ENCODE results near the gene A4GALT. TPM values are rescaled to one million over a fixed set of nuclear protein-coding genes. Genes with fewer than 3 reads are reported as not detected.

The A4GALT gene
- total RNA-seq, 6 donors from 2014 or later: 7.7 to 30.0 (median 16.1) TPM

GRCh38 chr22:42691440-42691839, 29.2 kb downstream of the A4GALT start:
- Histone ChIP-seq H3K27me3 (no peaks in the 10 kb centered on the region), H3K9me3 (no peaks in the 10 kb centered on the region), H3K36me3 (peaks cover 0 to 20% (median 4%) of the 10 kb centered on the region in 4 donors), H3K4me3 (no peak overlapping the region), H3K4me1 (peaks cover 20 to 27% (median 26%) of the 10 kb centered on the region in 4 donors), H3K27ac (peak overlapping the region in 2 of 4 donors; percentile 15 to 32)
- no peak for TF ChIP-seq CTCF (IDR thresholded peaks at IDR 0.05)
- no peak for TF ChIP-seq POLR2A (IDR thresholded peaks at IDR 0.05)
- TF ChIP-seq EP300 (IDR thresholded peaks at IDR 0.05): no peak
- TF ChIP-seq POLR2AphosphoS5 (IDR thresholded peaks at IDR 0.05): no peak
- DNase-seq (no peak), ATAC-seq (ENCODE audit: low FRiP score in 2 of 2) (no peak)
- 82 to 85% methylated on average over 10 of the region's 10 CpGs for WGBS, 2 donors

DNA sequence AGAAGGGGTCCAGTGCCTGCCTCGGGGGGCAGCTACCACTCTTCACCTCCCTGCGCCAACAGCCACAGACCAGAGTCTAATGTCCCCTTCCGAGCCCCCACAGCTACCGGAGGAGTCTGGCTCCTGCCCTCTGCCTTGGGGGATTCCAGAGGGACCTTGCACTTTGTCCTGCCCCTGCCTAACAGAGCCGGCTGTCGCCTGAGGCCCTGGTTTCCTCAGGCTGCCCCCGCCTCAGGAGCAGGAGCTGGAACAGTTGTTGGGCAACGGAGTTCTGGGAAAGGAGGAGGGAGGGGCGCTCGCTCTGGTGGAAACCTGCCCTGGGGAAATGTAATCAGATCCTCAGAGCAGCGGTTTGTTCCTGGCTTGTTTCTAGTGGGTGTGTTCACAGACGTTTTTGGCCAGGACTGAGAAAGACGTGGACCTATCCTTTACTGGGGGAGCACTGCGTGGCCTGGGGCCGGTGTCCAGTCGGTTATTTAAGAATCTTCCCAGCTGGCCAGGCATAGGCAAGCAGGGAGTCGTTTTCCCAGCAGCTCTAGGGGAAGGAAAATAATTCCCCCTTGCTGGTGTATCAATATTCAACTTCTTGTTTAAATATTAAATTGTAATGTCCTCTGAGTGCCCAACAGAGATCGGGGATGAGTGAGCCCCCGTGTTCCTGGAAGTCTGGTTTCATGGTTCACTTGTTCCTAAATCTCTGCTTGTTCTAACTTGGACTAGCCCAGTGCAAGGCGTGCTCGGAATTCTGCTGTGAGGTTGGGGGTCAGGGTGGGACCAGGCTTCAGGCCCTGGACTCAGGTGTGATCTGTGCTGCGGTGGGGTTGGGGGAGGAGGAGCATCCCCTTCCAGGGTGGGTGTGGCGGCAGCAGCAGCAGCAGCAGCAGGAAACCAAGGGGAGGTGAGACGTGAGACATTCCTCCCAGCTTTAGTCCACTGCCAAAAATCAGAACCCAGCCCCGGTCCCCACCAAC, 32.1 kb downstream of the A4GALT start:
- ATAC-seq (ENCODE audit: low FRiP score in 2 of 2): peak; percentile 75 to 93
- TF ChIP-seq CTCF (IDR thresholded peaks at IDR 0.05) (no peak), POLR2AphosphoS5 (IDR thresholded peaks at IDR 0.05) (peak; percentile 90 to 95), POLR2A (IDR thresholded peaks at IDR 0.05) (peak in 2 of 4 donors; percentile 28 to 30), EP300 (IDR thresholded peaks at IDR 0.05) (peak; percentile 73 to 96 (median 84))
- H3K36me3 ChIP-seq: peaks cover 0 to 20% (median 4%) of the 10 kb centered on the region in 4 donors

DNA sequence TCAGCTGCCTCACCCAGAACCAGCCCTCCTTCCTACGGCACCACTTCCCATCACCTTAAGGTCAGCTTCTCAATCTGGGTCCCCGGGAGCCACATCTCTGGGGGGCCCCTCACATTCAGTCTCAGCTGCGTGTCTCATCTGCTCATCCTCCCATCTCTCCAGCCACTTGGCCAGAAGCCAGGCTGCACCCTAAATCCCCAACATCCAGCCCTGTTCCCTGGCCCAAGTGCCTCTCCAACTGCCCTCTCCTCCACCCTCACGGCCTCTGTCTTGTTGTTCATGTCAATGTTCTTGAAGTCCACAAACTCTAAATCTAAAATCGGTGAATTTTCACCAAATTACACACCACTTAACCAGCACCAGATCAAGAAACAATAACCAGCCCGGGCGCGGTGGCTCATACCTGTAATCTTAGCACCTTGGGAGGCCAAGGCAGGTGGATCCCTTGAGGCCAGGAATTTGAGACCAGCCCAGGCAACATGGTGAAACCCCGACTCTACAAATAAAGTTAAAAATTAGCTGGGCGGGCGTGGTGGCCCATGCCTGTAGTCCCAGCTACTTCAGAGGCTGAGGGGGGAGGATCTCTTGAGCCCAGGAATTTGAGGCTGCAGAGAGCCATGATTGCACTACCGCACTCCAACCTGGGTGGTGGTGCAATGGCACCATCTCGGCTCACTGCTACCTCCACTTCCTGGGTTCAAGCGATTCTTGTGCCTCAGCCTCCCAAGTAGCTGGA, 33.7 kb downstream of the A4GALT start:
- H3K36me3 ChIP-seq: peaks cover 0 to 7% (median 0%) of the 10 kb centered on the region in 4 donors
- peaks cover 29 to 47% (median 40%) of the 10 kb centered on the region in 4 donors for H3K4me1 ChIP-seq
- DNase-seq (no peak), ATAC-seq (ENCODE audit: low FRiP score in 2 of 2) (no peak)
- H3K4me3 ChIP-seq: no peak overlapping the region
- H3K27me3 ChIP-seq: no peaks in the 10 kb centered on the region
- 86 to 92% methylated on average over 14 of the region's 14 CpGs for WGBS, 2 donors
- H3K9me3 ChIP-seq: no peaks in the 10 kb centered on the region
- TF ChIP-seq POLR2A (IDR thresholded peaks at IDR 0.05) (no peak), CTCF (IDR thresholded peaks at IDR 0.05) (no peak), POLR2AphosphoS5 (IDR thresholded peaks at IDR 0.05) (no peak), EP300 (IDR thresholded peaks at IDR 0.05) (no peak)
- peak overlapping the region; percentile 27 to 88 (median 84) for H3K27ac ChIP-seq

More for the DNA sequence above, 32.1 kb downstream of the A4GALT start:
- peak overlapping the region; percentile 77 to 88 (median 84) for H3K27ac ChIP-seq
- peaks cover 29 to 47% (median 39%) of the 10 kb centered on the region in 4 donors for H3K4me1 ChIP-seq
- DNase-seq: peak; percentile 65 to 91
- H3K9me3 ChIP-seq: no peaks in the 10 kb centered on the region
- 37 to 43% methylated on average over 16 to 21 of the region's 25 CpGs for WGBS, 2 donors
- H3K27me3 ChIP-seq: no peaks in the 10 kb centered on the region
- no peak overlapping the region for H3K4me3 ChIP-seq

- Histone ChIP-seq H3K27ac (peak overlapping the region; percentile 27 to 88 (median 84)), H3K4me3 (no peak overlapping the region), H3K9me3 (no peaks in the 10 kb centered on the region), H3K4me1 (peaks cover 29 to 47% (median 41%) of the 10 kb centered on the region in 4 donors), H3K36me3 (no peaks in the 10 kb centered on the region), H3K27me3 (no peaks in the 10 kb centered on the region)
- ATAC-seq (ENCODE audit: low FRiP score in 2 of 2) (peak in 1 of 2 donors; percentile 23), DNase-seq (peak in 1 of 2 donors; percentile 58)
- TF ChIP-seq EP300 (IDR thresholded peaks at IDR 0.05) (no peak), POLR2AphosphoS5 (IDR thresholded peaks at IDR 0.05) (no peak), CTCF (IDR thresholded peaks at IDR 0.05) (peak in 1 of 6 experiments; percentile 28), POLR2A (IDR thresholded peaks at IDR 0.05) (no peak)
- WGBS, 2 donors: 57 to 67% methylated on average over 1 to 5 of the region's 5 CpGs
Measured at GRCh38 chr22:42685941-42686653, 34.6 kb downstream of the A4GALT start.
